ENCODE data around the gene IL17RA. TPM values are rescaled to one million over a fixed set of nuclear protein-coding genes. Genes with fewer than 3 reads are reported as not detected.

Gene IL17RA
- total RNA-seq, 1 donor from 2014 or later = 2.1 TPM

DNA sequence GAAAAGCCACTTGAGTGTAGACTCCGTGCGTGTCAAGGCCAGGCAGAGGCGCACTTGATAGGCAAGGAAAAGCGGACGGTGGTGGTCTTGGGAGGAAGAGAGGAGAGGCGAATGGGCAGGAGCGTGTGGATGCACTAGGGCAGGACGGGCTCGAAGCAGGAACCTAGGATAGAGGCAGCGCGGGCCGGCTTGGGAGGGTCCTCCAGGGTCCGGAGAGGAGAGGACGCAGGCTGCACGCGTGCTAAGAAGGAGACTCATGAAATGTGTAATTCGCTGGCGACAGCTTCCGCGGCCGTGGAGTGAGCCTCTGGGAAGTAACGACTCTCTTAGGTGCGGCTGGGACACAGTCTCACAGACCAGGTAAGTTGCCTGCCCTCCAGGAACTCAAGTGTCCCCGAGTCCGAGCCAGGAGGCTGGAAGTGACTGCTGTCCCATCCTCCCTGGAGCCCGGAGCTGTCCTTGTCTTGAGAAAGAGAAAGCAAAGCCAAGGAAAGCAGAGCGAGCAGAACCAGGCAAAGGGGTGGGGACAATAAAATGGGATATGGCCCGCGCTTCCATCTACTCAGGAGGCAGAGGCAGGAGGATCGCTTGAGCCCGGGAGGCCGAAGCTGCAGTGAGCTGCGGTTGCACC lies 874 bp upstream of the IL17RA start:
- no peak for DNase-seq (ENCODE audit: low read depth in 2 of 2)

GRCh38 chr22:17085277-17086181 lies 729 bp downstream of the IL17RA start:
- DNase-seq (ENCODE audit: low read depth in 2 of 2) = no peak

GRCh38 chr22:17086296-17086695 lies 1.5 kb downstream of the IL17RA start:
- no peak for DNase-seq (ENCODE audit: low read depth in 2 of 2)

- no peak for DNase-seq (ENCODE audit: low read depth in 2 of 2)
These were observed 2.1 kb downstream of the IL17RA start for GRCh38 chr22:17086788-17087497.

DNA sequence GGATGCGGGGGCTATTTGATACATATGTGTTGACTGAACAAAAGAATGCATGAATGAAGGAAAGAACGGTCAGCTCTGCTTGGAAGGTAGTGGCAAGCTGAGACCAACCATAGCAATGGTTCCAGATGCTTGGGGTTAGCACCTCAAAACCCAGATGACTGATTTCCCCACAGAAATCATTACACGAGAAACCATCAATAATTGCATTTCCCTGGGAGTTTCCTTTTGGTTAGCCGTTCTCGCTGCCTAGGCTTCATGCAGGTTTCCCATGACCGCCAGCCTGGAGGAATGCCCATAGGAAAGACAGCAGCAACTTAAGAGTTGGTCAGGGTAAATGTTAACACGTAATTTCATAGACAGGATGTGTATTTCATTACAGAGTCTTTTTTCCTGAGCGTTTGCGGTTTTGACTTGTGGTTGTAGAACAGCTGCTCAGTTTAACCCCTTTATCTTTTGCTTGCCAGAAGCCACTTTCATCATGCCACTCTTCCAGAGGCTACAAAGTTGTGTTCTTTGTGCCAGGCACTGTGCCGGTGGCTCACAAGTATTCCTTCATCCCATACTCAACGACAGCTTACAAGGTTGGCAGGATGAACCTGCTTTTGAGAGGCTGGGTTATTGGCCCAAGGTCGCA lies 2.8 kb downstream of the IL17RA start:
- DNase-seq (ENCODE audit: low read depth in 2 of 2) = peak in 1 of 2 donors; percentile 42

GRCh38 chr22:17090550-17090949 lies 5.8 kb downstream of the IL17RA start:
- DNase-seq (ENCODE audit: low read depth in 2 of 2) = no peak

DNA sequence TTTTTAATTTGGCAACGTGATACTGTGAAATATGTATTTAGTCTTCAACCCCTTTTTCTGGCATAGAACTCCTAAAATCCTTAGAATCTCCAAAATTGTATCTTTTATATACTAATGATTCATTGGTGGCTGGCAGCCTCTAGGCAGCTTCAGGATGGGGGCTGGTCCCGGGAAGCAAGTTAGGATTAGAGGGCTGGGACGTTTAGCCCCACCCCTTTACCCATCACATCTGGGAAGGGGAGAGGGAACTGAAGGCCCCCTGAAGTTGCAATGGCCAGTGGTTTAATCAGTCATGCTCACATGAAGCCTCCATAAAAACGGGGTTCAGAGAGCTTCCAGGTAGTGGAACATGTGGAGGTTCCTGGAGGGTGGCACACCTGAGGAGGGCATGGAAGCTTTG lies 7.1 kb downstream of the IL17RA start:
- DNase-seq (ENCODE audit: low read depth in 2 of 2) = no peak

- DNase-seq (ENCODE audit: low read depth in 2 of 2) = no peak
These were observed 8.3 kb downstream of the IL17RA start for GRCh38 chr22:17093081-17093480.

GRCh38 chr22:17095538-17095937 lies 10.7 kb downstream of the IL17RA start:
- DNase-seq (ENCODE audit: low read depth in 2 of 2) = peak in 1 of 2 donors; percentile 29

GRCh38 chr22:17096071-17096470 lies 11.3 kb downstream of the IL17RA start:
- DNase-seq (ENCODE audit: low read depth in 2 of 2) = no peak

DNA sequence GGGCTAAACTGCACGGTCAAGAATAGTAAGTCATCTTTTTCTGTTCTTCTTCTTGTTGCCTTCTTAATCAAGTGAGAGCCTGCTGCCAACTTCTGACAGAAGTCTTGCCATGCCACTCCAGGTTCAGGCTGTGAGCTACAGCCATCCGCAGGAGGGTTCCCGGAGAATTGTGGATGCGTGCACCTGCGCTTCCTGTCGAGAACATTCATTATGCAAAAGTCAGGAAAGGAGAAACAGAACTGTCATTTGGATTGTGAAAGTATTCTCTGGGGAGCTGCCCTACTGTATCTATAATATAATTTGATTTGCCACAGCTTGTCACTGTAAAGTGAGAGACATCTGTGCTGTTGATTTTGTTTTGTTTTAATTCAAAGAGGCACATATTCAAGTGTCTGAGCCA lies 12.3 kb downstream of the IL17RA start:
- no peak for DNase-seq (ENCODE audit: low read depth in 2 of 2)

- DNase-seq (ENCODE audit: low read depth in 2 of 2) = no peak
These were observed 12.9 kb downstream of the IL17RA start for GRCh38 chr22:17097701-17098100.

DNA sequence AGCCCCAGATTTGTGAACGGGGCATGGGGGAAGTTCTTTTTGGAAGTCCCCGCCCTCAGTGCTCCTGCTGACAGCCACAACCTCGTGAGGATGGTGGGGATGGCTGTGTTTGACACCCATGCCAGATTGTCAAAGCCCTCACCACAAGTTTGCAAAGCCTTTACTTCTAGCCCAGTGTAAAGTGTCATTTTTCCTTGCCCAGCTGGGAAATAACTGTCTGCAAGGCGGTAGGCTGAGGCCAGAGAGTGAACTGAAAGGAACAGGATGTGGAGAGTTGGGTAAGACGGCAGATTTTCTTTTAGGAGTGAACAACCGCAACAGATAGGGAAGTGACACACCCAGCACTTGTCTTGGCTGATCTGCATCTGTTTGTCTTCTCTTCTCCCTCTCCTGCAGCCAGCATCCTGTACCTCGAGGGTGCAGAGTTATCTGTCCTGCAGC lies 13.6 kb downstream of the IL17RA start:
- DNase-seq (ENCODE audit: low read depth in 2 of 2) = no peak

GRCh38 chr22:17100621-17101020 lies 15.8 kb downstream of the IL17RA start:
- DNase-seq (ENCODE audit: low read depth in 2 of 2) = no peak

DNA sequence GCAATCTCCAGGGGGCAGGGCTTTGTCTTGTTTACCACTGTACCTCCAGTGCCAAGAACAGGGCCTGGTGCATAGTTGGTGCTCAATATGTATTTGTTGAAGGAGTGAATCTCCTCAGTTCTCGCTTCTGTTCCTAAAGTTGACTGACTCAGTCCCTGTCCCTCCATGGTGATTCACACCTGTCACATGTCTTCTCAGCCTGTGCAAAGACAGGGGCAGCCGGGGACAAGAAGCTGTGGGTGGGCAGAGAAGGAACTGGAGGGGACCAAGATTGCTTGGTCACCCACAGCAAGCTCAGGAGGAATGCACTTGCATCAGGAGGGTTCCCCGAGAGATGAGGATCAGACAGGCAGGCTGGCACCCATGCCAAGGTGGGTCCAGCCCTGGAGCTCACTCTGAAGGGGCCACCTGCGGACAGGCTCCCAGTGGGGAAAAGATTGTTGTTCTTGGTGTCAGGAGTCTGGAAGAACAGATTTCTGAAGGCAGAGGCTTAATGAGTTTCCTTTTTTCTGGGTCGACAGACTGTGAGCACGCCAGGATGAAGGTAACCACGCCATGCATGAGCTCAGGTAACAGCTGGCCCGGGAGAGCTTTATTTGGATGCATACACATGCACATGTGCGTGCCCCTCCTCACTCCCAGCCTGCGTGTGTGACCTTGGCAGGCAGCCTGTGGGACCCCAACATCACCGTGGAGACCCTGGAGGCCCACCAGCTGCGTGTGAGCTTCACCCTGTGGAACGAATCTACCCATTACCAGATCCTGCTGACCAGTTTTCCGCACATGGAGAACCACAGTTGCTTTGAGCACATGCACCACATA lies 16.9 kb downstream of the IL17RA start:
- no peak for DNase-seq (ENCODE audit: low read depth in 2 of 2)

DNA sequence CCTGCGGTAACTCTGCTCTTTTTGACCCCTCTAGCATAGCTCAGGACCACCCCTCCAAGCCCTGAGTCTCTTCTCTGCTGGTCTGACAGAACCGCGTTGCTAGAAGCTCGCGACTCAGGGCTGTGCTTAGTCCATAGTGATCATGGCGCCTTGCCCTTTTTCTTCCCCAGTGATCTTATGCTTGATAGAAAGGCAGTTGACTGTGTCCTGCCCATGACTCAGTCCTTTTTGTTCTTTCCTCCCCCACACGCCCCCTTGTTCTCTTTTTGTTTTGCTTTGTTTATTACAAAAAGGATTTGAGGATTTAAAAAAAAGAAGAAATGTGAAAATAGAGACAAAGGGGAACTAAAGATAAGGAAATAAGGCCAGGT lies 17.5 kb downstream of the IL17RA start:
- no peak for DNase-seq (ENCODE audit: low read depth in 2 of 2)

GRCh38 chr22:17103351-17103750 lies 18.6 kb downstream of the IL17RA start:
- no peak for DNase-seq (ENCODE audit: low read depth in 2 of 2)

DNA sequence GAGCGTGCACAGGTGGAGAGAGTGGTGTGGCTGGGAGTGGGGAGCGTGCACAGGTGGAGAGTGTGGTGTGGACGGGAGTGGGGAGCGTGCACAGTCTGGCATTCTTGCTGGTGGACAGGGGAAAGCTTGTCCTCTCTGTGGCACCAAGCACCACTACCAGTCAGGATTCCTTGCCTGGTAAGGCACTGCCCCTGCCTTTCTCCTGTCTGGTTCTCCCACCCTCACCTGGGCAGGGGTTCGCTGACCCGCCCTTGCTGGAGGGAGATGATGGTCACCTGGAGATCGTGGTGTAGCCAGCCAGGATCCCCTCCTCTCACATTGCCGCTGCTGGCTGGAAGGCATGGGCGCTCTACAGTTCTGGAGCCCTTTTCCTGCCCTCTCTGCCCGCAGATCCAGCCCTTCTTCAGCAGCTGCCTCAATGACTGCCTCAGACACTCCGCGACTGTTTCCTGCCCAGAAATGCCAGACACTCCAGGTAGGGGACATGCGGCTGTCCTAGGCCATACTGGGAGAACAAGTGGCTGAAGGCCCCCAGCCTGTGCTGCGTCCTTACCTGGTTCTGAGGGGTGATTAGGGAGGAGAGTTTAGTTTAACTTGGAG lies 19.6 kb downstream of the IL17RA start:
- no peak for DNase-seq (ENCODE audit: low read depth in 2 of 2)

- DNase-seq (ENCODE audit: low read depth in 2 of 2) = no peak
These were observed 20.6 kb downstream of the IL17RA start for GRCh38 chr22:17105143-17106129.
